ENCODE data around the gene DOCK4.

DNA sequence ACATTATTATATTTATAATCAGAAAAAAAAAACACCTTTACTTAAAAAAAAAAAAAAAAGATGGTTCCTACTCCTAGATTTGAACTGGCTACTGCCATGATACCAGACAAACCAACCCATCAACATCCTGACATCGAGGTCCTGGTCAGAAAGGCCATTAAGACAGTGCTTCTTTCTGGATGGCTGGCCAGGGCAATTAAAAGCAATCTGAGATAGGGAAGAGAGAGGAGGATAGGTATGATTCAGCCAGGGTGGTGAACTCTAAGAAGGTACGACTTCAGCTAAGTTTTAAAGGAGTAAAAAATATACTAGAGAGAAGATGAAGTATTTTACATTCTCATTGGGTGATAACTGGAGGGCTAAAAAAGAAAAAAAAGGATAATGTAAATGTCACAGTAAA is 139.0 kb downstream of the DOCK4 start:
- TF ChIP-seq ZFX (IDR thresholded peaks at IDR 0.05), result no peak
- TF ChIP-seq, protein P1, sequence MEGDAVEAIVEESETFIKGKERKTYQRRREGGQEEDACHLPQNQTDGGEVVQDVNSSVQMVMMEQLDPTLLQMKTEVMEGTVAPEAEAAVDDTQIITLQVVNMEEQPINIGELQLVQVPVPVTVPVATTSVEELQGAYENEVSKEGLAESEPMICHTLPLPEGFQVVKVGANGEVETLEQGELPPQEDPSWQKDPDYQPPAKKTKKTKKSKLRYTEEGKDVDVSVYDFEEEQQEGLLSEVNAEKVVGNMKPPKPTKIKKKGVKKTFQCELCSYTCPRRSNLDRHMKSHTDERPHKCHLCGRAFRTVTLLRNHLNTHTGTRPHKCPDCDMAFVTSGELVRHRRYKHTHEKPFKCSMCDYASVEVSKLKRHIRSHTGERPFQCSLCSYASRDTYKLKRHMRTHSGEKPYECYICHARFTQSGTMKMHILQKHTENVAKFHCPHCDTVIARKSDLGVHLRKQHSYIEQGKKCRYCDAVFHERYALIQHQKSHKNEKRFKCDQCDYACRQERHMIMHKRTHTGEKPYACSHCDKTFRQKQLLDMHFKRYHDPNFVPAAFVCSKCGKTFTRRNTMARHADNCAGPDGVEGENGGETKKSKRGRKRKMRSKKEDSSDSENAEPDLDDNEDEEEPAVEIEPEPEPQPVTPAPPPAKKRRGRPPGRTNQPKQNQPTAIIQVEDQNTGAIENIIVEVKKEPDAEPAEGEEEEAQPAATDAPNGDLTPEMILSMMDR (conservative IDR thresholded peaks at IDR 0.05), result no peak

Measured in C4-2B (cell line).